Amniotic stem cell (primary cell): ENCODE measurements around the gene SCN3B.

Experiments used
- DNase-seq: peaks from one replicate; lab custom pipeline; 2025; lab: John Stamatoyannopoulos, UW

Gene SCN3B

DNA sequence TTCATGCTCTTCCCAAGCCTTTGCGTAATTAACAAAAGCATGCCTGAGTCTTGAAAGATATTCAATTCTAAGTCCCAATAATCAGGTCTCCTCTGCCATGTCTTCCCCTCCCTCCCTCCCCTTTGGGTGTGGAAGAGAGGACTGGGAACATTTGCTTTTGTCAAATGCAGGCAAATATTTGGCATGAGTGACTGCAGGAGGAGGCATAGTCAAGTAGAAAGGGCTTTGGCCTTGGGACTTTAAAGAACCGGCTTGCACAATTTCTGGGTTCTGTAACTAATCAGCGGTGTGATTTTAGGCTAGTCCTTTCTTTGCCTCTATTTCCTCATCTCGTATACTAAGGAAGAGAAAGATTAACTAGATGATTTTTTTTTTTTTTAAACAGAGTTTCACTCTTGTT, 59.5 kb downstream of the SCN3B start:
- DNase-seq = no peak

GRCh38 chr11:123594188-123594901, 60.1 kb downstream of the SCN3B start:
- no peak for DNase-seq

- DNase-seq = no peak
These were observed 60.9 kb downstream of the SCN3B start for GRCh38 chr11:123593570-123593969.

DNA sequence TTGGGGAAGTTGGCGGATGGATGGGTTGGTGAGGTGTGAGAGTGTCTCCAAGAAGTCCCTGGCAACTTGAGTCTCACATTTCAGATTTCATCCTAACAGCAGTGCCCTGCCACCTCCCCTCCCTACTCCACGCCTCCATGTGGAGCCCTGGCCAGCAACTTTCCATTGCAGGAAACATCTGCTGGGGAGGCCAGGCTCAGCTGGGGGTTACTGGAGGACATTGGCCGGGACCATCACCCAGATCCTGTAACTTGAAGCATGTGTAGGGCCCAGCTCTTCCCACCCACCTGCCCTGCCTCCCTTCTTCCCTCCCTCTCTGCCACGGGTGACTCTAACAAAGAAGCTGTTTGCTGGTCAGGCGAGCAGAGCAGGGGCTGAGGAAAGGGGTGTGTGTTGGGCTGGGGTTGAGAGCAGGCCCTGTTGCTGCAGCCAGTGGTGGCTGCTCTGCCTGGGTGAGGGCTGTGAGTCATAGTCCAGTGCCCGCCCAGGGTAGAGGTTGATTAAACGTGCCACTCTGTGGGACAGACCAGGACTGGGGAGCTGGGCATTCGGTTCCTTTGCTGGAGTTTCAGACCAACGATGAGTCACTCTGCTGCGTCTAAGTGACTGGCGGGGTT, 64.0 kb downstream of the SCN3B start:
- DNase-seq = no peak

GRCh38 chr11:123588864-123589262, 65.6 kb downstream of the SCN3B start:
- DNase-seq = no peak

- DNase-seq = no peak
These were observed 66.1 kb downstream of the SCN3B start for GRCh38 chr11:123588117-123588863.

DNA sequence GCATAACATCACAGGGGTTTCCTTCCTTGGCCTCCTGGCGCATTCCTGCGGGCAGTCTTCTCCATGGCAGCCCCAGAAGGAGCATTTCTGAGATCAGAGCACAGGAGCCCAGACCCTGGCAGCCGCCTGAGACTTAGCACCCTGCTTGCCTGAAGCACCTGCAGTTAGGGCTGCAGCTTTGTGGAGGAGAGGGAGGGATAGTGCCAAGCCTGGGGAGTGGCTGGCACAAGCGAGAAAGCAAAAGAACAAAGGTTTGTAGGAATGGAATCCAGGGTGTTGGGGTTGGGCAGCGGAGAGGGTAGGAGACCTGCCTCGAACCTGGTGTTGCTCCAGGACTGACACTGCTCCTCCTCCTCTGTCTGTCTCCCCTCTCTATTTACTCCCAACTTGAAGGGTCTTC, 66.9 kb downstream of the SCN3B start:
- no peak for DNase-seq

- no peak for DNase-seq
These were observed 67.4 kb downstream of the SCN3B start for GRCh38 chr11:123587044-123587443.

DNA sequence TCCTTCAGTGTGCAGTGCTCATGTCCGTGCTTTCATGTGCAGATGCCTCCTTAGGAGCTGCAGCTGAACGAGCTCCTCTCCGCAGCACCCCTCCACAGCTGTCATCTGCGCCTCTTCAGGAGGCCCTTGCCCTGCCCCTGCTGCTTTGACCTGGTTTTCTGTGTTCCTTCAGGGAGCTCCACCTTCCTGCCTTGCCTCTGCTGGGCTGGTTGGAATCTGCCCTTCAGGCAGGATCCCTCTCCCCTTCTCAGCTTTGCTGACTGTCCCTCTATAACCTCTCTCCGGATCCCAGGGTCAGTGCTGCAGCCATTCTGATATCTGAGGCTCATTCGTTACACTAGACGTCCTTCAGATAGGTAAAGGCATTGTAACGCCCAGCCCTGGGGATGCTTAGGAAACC, 67.9 kb downstream of the SCN3B start:
- DNase-seq = no peak

GRCh38 chr11:123585706-123586105, 68.7 kb downstream of the SCN3B start:
- no peak for DNase-seq

GRCh38 chr11:123585206-123585605, 69.2 kb downstream of the SCN3B start:
- no peak for DNase-seq

DNA sequence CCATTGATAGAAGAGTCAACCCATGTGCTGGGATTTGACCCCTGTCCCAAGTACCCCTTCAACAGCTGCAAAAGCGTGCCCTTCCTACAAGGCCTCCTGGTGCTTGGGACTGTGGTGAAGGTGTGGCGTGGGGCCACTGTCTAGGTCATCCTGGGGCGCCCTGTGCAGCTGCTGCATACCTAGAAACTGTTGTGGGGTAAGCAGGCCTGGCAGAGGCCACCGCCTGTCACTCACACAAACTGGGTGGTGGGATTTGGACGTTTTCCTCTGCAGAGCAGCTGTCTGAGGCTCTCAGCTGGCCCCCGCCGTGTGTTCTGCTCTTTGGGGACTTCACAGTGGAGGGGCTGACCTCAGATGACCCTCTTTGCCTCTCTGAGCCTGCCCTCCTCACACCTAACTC, 69.7 kb downstream of the SCN3B start:
- no peak for DNase-seq

DNA sequence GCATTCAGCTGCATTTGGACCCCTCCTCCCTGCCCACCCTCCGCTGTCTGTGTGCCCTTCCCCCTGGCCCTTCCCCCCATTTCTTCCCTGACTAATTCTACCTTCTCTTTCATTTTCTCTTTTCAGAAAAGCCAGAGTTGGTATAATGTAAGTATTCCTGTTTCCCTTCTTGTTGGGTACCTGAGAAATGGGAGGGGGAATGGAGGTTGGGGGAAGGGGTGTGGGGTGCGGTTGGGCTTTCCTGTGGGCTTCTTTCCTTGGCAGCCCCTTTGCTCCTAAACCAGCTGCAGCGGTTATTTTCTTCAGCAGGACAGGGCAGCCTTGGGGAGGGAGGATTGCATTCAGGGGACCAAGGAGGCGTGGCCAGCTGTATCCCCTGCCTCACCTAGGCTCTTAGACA, 70.2 kb downstream of the SCN3B start:
- no peak for DNase-seq

GRCh38 chr11:123582992-123583504, 71.4 kb downstream of the SCN3B start:
- DNase-seq = no peak

- DNase-seq = no peak
These were observed 72.6 kb downstream of the SCN3B start for GRCh38 chr11:123581651-123582399.

GRCh38 chr11:123580557-123581275, 73.7 kb downstream of the SCN3B start:
- DNase-seq = no peak

DNA sequence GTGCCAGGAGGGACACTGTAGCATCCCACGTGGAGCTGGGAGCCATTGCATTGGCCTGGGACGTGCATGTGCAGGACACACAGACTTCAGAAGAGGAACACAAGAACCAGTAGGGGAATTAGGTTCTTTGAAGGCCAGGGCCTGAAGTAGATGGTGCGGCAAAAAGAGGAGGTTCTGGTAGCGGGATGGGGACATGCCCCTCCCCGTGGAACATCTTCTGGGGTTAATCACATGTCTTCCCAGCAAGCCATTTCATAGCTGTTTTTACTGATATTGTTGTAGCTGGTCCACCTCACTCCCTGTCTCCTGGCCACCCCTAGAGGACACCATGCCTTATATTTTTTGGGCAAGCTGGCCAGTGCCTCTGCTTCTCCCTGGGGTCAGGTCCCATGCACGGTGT, 74.3 kb downstream of the SCN3B start:
- no peak for DNase-seq

GRCh38 chr11:123579482-123579812, 75.0 kb downstream of the SCN3B start:
- DNase-seq = no peak
